ENCODE data around the gene ADSL.

Gene ADSL

DNA sequence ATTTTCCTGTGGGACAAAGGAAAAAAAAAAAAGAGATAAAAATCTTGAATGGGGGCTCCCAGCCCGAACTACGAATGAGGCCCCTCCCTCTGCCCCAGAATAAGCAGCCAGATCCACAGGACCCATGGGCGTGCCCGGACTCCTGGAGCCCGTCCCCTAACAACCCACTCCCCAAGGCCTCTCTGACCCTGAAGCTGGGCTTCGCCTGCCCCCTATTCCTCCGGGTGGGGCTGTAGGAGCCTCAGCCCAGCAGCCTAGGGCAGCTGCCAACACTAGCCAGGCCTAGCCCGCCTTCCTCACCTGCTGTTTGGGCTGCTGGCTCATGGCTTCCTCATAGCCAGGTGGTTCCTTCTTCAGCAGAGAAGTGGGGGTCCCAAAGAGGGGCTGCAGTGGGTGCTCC is 70.7 kb downstream of the ADSL start:
- DNase-seq, result no peak

DNA sequence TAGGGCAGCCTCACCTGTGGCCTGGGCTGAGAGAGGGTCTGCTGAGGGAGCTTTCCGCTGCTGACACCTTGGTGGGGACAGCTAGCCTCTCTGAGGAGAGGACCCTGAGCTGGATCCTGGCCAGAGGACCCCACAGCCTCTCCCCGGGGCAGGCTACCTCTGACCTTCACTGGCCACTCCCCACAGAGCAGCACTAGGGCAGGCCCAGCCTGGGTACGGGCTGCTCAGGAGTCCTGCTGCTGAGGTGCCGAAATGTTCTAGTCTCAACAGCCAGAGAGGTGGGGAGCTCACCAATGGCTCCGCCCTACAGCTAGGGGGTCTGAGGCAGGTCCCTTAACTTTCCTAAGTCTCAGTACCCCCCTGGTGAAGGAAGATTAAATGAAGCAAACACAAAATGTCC is 71.6 kb downstream of the ADSL start:
- DNase-seq, result no peak

DNA sequence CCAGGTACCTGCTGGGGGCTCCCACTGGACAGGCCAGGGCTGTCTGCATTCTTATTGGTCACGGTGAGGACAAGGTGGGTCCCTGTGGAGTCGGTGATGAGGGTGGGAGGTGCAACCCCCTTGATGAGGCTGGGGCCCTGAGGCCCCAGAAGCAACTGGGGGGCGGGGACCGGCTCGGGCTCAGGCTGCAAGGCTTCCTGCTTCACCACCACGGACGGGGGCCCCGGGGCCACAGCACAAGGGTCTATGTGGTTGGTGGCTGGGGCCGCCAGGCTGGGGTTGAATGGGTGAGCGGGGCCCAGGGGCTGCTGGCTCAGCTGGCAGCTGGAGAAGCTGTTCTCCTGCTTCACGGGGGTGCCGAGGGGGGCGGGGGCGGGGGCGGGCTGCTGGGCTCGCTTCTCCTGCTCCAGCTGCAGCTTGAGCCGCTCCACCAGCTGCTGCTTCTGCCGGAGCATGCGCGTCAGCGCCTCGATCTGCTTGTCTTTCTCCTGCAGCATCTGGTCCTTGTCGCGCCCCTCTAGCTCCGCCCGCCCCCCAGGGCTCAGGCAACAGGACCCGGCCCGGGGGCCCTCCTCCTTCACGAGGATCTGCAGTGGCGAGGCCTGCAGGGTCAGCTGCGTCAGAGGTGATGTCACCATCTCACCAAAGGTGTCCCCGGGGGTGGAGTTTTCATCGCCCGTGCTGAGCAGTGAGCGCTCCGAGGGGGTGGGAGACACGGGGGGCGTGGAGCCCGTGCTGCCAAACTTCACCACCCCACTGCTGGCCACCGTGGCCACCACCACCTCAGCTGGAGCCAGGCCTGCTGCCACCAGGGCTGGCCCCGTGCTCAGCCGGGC is 72.3 kb downstream of the ADSL start:
- peak in 37 of 56 donors; percentile 7 to 74 (median 36) for DNase-seq

DNA sequence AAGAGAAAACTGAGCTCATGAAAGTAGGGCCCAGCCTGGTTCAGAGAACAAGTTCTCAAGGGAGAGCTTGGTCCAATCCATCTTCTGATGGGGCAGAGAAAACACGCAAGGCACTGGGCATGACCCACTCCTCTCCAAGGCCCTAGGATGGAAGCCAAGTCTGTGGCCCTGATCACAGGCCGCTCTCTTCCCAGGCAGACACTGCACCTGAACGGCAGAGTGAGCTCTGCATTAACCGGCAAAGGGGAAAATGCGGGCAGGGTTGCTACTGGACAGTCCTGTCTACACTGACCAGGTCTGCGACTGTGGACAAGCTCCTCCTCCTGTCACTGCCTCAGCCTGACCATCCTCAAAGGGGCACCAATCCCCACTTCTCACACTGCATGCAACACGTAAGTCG is 73.4 kb downstream of the ADSL start:
- no peak for DNase-seq

DNA sequence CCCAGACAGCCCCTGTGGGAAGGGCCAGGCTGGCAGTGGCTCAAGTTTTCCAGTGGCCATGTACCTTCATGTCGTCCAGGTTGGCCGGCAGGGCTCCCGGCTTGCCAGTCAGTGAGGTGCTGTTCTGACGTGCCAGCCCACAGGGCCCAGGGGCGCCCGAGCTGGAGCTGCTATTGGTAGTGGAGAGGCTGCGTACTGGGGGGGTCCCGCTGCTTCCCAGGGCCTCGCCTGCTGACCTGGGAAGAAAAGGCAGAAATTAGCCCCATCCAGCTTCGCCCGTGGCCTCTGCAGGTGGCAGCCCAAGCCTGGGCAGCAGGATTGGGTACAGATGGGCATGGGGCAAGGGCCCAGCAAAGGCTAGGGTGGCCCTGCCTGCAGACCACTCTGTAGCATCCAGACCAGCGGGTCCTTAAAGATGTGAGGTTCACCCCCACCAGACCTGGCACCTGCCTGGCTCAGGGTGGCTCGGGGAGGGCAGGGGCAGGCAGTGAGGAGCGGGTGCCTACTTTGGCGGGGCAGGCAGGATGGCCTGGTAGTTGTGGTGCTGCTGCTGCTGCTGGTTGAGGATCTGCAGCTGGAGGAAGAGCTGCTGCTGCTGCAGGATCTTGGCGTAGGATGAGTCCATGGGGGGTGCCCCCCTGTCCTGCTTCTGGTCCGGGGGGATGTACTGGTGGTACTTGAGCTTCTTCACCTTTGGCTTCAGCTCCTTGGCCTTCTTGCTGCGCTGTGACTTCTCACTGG is 74.2 kb downstream of the ADSL start:
- DNase-seq, result no peak

DNA sequence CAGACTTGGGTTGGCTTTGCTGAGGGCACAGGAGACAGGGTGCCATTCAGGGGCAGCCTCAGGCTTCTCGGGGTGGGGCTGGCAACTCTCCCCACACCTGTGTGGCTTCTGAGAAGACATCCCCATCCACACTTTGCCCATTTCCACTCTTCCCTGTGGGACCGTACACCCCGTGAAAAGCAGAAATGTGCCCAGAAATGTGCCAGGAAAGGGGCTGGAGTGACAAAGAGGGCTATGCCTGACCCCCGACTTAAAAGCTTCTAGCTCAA is 74.7 kb downstream of the ADSL start:
- no peak for DNase-seq

DNA sequence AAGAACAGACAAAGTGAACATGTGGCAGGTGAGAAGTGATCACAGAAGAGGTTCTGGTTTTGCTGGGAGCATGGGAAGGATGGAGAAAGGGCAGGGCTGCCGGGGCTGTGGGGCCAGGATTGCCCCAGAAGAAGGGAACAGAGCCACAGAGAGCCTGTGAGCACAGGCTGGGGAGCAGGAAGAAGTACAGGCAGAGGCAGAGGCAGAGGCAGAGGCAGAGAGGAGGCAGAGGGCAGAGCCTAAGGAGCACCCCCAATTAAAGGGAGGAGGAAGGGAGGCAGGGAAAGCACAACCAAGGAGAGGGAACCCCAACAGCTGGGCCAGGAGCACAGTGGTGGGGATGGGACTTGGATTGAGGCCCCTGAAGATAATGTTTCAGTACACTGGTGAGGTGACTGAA is 75.6 kb downstream of the ADSL start:
- no peak for DNase-seq

DNA sequence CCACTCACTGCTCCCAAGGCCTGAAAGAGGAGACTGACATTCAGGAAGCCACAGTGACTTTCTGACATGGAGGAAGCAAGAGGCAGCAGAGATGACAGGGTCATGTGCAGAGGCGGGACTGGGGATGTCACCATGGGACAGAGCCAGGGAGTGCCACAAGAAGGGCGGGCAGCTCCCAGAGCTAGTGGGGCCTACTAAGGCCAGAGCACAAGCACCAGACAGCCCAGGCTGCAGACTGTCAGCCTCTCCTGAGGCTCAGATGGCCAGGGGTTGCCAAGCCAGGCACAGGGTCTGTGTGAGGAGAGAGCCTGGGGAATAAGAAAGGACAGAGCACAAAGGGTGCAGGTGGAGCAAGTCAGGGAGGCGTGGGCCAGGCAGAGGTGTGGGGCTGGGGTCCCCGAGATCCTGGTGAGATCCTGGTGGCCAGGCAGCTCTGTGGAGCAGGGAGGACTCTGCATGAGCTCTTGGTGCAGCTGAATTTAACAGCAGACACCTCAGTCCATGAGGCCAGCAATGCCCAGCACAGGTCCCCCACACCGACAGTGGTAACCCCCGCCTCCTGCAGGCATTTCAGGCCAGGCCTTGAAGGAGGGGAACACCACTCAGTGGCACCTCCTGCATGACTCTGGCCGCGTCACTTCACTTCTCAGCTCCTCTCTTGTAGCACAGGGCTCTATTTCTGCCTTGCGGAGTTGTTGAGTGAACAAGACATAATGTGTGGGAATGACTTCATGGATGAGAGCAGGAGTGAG is 76.4 kb downstream of the ADSL start:
- peak in 14 of 56 donors; percentile 6 to 61 (median 31) for DNase-seq

DNA sequence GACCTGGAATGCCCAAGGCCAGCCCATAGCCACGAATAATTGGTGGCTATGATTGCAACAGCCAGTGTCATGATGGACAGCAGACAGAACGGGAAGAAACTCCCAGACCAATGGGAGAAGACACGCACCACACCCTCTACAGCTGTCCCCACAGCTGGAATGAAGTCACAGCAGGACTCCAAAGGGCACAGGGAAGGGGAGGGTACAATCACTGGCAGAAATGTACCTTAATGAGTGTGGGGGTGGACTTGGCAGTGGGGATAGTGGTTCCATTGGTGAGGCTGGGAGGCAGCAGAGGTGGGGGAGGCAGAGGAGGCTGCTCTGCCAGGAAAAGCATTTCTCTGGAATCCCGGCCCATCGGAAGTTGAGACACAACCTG is 77.0 kb downstream of the ADSL start:
- DNase-seq, result peak in 1 of 56 donors; percentile 12

DNA sequence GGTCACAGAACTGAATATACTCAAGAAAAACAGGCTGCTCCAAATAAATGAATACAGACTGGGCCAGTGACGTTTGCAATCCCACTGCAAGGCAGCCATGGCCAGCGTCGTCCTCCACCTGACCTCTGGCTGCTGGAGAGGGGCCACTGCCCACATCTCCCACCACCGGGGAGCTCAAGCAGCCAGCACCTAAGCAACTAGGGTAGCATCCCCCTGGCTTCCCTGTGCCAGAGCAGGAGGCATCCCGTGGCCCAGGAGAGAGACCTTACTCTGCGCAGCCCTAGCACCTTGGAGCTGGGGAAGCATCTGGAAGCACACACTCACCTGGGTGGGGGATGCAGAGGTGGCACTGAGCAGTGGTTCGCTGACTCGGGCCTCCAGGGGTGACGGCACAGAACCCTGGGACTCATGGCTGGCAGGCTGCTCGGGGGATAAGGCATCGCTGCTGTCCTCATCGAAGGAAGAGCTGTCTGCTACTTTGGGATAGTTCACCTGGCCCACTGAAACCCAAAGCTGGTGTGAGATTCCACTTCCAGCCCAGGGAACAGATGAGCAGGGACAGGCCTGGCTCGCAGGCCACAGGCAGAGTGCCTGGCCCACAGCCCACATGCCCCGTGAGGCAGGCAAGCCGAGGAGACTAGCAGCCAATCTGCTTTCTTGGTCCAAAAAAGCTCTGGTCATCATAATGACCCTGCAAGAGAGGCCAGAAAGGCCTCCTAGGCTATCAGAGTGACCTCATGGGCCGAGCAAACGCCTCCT is 77.8 kb downstream of the ADSL start:
- no peak for DNase-seq

DNA sequence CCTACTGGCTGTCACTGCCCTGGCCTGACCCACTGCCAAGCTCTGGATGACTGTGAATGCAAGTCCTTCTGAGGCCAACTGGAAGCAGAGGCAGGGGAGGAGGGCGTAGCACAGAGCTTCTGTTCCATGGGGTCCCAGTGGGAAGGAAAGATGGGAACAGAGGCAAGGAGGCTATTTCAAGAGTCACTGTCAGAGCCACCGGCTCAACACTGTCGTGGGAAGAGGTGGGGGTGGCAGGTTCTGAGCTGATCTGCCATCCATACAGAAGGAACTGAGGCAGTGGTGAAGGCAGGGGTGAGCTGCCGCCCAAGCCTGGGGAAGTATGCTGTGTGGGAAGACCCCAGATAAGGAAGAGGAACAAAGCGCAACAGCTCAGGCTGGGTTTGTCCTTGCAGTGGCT is 78.8 kb downstream of the ADSL start:
- DNase-seq, result no peak

DNA sequence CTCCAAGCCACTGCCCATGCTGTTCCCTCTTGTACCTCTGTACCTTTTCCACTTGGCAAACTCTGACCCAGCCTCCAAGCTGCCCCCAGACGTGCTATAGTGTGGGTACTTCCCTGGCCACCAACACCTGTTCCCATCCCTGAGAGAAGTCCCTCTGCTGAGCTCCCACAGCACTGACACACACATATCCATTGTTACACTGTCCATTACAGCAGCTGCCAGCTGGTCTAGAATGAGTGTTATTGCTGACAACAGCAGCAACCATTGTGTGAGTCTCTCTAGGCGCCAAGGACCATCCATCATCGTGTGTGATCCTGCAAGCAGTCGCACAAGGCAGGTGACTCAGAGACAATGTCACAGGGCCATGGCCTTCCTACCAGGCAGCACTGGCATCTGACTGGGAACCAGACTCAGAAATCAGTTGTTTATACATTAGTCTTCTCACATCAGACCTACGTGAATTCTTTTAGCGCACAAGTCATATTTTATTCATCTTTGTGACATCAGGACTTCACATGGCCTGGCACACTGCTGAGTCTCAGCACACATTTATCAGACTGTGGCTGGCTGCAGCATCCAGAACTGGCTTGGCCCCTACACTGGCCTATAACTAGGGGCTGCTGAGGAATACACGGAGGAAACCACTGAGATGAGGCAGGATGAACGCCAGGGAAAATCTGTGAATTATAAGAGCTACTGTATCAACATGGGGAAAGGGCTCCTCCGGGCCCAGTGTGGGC is 80.5 kb downstream of the ADSL start:
- peak in 53 of 56 donors; percentile 23 to 93 (median 75) for DNase-seq

DNA sequence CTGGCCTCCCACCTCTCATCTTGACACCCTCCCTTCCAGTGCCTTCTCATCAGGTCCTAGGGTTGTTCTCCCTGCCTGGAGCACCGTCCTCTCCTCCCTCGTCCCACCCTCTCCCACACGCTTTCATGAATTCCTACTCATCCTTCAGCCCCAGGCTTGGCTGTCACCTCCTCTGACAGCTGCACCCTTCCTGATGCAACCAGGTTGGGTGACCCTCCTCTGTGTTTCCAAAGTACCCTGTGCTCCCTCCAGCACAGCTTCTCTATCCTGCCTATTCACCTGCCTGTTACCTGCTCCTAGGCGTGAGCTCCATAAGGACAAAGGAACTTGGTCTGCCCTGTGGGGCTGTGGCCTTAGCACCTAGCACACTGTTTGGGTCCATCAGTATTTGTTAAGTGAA is 82.5 kb downstream of the ADSL start:
- no peak for DNase-seq

DNA sequence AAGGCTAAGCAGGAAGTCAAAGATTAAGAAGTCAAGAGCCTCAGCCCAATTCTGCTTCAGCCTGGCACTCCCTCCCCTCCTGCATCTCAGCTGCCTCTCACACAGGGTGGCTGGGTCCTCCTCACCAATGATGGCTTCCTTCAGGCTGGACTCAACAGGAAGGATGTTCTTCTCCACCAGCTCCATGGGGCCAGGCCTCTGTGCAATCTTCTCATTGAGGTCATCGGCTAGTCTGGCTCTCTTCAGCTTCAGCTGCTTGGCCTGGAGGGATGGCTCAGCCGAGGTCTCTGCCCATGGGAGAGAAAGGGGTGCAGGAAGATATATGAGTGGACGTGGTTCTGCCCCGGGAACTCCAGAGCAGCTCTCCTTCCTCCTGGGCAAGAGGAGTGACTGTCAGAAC is 83.2 kb downstream of the ADSL start:
- DNase-seq, result no peak

DNA sequence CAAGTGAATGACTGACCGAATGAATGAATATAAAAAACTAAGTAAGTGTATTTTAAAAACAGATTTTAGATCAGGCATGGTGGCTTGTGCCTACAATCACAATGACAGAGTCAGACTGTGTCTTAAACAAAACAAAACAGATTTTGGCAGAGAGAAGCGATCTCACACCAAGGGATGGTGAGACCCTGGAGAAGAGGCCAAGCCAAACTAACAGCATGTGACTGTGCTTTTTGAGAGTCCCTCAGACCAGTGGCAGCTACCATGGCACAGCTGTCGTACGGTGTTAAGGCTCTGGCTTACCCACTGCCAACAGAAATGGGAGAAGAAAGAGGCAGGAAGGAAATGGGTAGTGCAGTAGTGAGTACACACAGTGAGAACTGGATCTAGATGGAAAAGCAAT is 84.7 kb downstream of the ADSL start:
- no peak for DNase-seq

DNA sequence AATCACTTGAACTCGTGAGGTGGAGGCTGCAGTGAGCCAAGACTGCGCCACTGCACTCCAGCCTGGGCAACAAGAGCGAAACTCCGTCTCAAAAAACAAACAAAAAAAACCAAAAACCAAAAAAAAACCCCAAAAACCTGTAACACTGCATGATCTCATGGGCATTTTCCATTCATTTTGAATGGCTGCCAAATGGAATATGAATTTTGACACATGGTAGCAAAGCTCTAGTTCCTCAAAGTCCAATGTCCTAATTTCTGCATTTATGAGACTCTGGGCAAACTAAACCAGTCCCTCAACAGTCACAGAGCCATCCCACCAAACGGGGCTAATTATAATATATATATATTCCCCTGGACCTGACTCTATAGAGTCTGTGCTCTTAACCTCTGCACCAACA is 85.9 kb downstream of the ADSL start:
- DNase-seq, result no peak

DNA sequence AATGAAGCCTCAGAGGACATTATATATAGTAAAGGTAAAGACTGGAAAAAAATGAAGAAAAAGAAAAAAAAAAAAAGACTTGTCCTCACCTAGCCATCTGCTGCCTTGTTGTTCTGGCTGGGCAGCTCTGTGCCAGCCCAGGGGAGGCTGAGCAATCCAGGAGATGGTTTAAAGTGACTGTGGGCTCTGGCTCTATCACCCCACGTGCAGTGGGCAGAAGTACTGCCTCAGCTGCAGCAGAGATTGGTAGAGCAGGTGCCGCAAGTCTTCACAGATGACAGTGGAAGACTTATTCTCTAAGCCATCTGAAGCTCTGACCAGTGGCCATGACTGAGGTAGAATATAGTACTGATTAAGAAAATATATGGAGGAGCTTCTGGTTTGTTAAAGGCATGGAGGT is 86.3 kb downstream of the ADSL start:
- DNase-seq, result no peak

DNA sequence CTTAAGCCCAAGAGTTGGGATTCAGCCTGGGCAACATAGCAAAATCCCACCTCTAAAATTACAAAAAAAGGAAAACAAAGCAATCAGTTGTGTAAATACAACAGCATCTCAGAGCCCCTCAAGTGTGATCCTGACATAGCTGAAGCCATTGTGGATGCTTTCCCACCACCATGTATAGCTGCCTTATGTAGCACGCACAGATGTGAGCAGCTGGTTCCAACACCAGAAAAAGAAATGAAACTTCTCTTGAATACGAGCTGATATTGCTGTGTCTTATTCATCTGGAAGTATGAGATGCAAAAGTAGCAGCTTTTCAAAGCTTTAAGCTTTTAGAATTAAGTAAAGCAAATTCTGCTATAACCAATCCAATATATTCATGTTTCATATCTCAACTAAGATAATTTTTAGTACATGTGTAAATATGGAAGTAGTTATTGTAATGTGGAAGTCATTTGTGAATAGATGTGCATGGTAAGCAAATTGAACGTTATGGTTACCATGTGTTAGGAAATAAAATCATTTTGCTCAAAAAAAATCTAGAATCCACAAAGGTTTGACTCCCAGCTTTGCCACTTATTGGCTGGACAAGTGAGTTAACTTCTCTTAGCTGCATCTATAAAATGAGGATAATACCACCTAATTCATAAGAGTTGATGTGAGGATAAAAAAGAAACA is 87.3 kb downstream of the ADSL start:
- DNase-seq, result no peak

DNA sequence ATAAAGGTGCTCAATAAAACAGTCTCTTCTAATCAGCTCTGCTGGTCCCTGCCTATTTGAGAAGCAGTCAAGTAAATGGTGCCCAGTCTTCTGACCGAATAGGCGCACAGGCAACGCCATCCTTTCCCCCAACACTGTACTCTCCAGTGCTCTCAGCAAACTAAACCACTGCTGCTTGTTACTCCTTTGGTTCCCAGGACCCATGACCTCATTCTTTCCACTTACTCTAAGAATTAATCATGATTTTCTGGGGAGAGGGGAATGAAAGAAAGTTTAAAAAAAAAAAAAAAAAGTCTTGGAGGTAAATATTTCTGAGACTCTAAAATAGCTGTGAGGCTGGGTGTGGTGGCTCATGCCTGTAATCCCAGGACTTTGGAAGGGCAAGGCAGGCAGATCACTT is 87.8 kb downstream of the ADSL start:
- DNase-seq, result no peak

DNA sequence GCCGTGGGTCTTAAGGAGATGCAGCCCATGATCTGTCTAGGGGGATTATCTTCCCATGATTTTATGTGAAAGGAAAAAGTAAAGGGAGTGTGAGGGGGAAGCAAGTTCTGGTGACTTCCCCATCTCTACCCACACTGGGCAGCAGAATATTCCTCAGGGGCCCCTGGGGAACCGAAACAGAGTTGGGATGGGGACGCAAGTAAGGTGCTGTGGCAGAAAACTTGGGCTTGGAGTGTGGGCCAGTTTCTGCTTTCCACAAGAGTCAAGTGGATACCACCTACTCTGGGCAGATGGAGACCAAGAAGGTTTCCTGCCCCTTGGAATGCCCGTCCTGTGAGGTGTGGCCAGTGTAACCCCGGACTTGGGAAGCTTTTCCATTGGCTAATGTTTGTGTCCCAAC is 88.4 kb downstream of the ADSL start:
- DNase-seq, result no peak
